CD4-positive, alpha-beta T cell treated with Interleukin-2 at 100 ng/mL for 4 hours (primary cell): ENCODE results near the gene SHISA2.

Source experiments
- DNase-seq: peaks from one replicate; pipeline ENCODE4 v3.0.0-alpha.2; 2020; ENCODE audit warnings: low spot score

SHISA2 gene

GRCh38 chr13:26048741-26049140 lies 3.1 kb downstream of the SHISA2 start:
- no peak for DNase-seq

GRCh38 chr13:26047040-26047439 lies 4.8 kb downstream of the SHISA2 start:
- DNase-seq, result no peak

DNA sequence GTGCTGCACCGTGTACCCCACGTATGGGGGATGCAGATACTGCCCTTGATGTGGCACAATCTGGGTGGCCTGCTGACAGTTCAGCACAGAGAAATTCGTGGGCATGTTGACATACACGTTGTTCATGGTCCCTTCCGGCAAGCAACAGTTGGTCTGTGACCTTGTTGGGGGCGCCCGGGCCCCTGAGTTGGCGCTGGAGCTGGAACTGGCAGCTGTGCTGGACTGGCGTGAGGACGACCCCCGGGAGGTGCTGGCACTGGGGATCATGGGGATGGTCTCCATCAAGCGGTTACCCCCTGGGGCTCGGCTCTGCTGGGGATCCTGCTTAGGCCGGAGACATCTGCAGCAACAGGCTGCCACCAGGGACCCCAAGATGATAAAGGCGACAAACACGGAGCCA lies 5.2 kb downstream of the SHISA2 start:
- DNase-seq, result no peak

GRCh38 chr13:26045142-26045541 lies 6.7 kb downstream of the SHISA2 start:
- no peak for DNase-seq

- DNase-seq, result no peak
Observed at GRCh38 chr13:26042785-26043184, 9.0 kb downstream of the SHISA2 start.

DNA sequence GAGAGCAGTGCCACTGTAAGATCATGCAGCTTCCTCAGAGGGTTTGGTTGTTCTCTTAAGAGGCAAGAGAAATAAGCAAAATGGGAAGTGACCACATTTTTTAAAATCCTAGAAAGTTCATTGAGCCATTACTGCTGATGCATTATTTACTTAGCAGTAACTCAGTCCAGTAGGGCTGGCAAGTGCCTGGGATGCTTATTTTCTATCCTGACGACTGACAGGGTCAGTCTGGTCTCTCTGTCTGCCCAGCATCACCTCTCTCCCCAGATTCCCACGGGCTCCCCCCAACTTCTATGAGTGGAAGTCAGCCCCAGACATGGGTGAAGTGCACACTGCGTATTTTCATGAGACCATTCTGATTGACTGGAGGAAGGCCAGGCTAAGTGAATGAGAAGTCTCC lies 10.4 kb downstream of the SHISA2 start:
- no peak for DNase-seq

- no peak for DNase-seq
Observed at GRCh38 chr13:26038931-26039475, 12.8 kb downstream of the SHISA2 start.

GRCh38 chr13:26037302-26037701 lies 14.5 kb downstream of the SHISA2 start:
- peak; percentile 14 for DNase-seq

DNA sequence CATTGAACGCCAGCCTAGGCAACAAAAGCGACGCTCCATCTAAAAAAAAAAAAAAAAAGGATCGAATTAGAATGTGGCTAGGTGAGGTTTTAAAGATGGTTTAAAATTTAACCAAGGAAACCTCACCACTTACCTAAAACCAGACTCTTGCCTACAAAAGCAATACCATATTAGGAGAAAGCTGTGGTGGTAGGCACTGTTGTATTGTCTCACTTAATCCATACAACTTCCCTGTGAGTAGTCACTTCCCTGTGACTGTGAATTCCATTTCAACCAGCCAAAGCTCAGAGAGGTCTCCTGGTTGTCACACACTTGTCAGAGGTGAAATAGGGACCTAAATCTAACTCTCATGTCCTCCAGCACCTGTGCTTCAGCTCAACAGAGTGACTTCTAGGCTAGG lies 15.4 kb downstream of the SHISA2 start:
- DNase-seq, result no peak

GRCh38 chr13:26034018-26034417 lies 17.8 kb downstream of the SHISA2 start:
- no peak for DNase-seq

GRCh38 chr13:26030331-26030730 lies 21.5 kb downstream of the SHISA2 start:
- no peak for DNase-seq

- no peak for DNase-seq
Observed at GRCh38 chr13:26029581-26030136, 22.2 kb downstream of the SHISA2 start.

DNA sequence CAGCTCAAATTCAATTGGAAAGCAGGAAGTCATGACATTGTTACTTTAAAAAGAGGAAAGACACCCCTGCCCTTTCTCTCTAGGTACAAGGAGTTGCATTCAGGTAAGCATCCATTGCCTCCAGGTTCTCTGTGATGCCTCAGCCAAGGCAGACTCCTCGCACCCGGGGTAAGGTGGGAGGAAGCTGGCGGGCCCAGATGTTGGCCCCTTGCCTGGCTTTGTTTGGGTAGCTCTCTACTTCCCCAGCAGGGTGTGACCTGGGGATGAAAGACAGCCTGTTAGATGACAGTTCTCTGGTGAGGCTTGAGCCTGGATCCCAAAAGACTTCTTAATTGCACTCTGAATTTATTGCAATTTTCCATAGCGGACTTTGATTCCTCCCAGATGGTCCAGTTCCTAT lies 25.6 kb downstream of the SHISA2 start:
- no peak for DNase-seq

- DNase-seq, result no peak
Observed at GRCh38 chr13:26025771-26026170, 26.0 kb downstream of the SHISA2 start.

GRCh38 chr13:26025196-26025595 lies 26.6 kb downstream of the SHISA2 start:
- DNase-seq, result no peak

GRCh38 chr13:26024558-26024957 lies 27.3 kb downstream of the SHISA2 start:
- no peak for DNase-seq

GRCh38 chr13:26022538-26023292 lies 29.1 kb downstream of the SHISA2 start:
- DNase-seq, result no peak

DNA sequence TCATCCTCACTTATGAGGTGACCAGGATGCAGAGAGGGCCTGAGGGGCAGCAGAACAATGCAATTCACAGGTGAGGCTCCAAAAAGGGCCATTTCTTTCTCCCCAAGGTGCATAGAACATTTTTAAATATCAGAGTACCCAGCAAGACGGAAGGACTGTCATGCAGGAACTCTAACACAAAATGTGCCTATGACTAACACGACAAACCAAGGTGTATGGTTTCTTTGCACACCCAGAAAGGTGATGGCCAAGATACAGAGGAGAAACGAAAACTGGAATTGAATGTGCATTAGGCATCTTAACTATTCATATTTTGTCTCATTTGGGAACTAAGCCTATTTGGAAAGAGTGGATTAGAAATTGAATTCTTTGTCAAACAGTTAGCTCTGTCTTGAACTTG lies 29.9 kb downstream of the SHISA2 start:
- no peak for DNase-seq

- DNase-seq, result no peak
Observed at GRCh38 chr13:26021516-26021915, 30.3 kb downstream of the SHISA2 start.

- DNase-seq, result no peak
Observed at GRCh38 chr13:26020891-26021290, 30.9 kb downstream of the SHISA2 start.

- no peak for DNase-seq
Observed at GRCh38 chr13:26019881-26020870, 31.6 kb downstream of the SHISA2 start.

- DNase-seq, result no peak
Observed at GRCh38 chr13:26019251-26019650, 32.6 kb downstream of the SHISA2 start.
